Stomach (tissue), 9 donors: Measurements from ENCODE around the gene TRIM10. TPM values are rescaled to one million over a fixed set of nuclear protein-coding genes. Genes with fewer than 3 reads are reported as not detected.

Source experiments
- DNase-seq, 2 donors: peaks; one replicate each; pipeline versions ENCODE4 v3.0.0 to v3.0.0-alpha.2; 2013 to 2019
- H3K27ac ChIP-seq, 5 donors: fragments of 200-600 bp in 4 of 5; sonication (generic) in 4 of 5; one replicate each; pipeline ENCODE4 v1.5.1; 2013 to 2019; ENCODE audit warnings: mild to moderate bottlenecking in 1 of 5, moderate library complexity in 1 of 5
- H3K27me3 ChIP-seq, 3 donors: fragments of 200-600 bp; sonication (generic); one replicate each; pipeline ENCODE4 v1.5.1; 2017 to 2019; ENCODE audit warnings: mixed run types in 1 of 3
- H3K36me3 ChIP-seq, 4 donors: fragments of 200-600 bp; sonication (generic); 1 replicate in 3 of 4; 2 replicates in 1 of 4; pipeline ENCODE4 v1.5.1; 2016 to 2019
- H3K4me1 ChIP-seq, 4 donors: fragments of 200-600 bp; sonication (generic); one replicate each; pipeline ENCODE4 v1.5.1; 2016 to 2019
- H3K4me3 ChIP-seq, 4 donors: fragments of 200-600 bp; sonication (generic) in 3 of 4; one replicate each; pipeline ENCODE4 v1.5.1; 2016 to 2019; ENCODE audit warnings: mild to moderate bottlenecking in 1 of 4
- H3K9me3 ChIP-seq, 4 donors: fragments of 200-600 bp; sonication (generic); one replicate each; pipeline ENCODE4 v1.5.1; 2016 to 2019
- EP300 ChIP-seq: sonication (generic); formaldehyde crosslinking; IDR thresholded peaks from one replicate; pipeline ENCODE4 v1.6.1; 2017; ENCODE audit warnings: antibody characterized with exemption
- POLR2A ChIP-seq, 4 donors: fragments of 450-650 bp; IDR thresholded peaks; one replicate each; pipeline ENCODE4 v1.6.1; 2016; ENCODE audit warnings: antibody characterized with exemption in 4 of 4, control low read depth in 2 of 4, mild to moderate bottlenecking in 1 of 4, moderate library complexity in 1 of 4
- POLR2AphosphoS5 ChIP-seq, 3 donors: sonication (generic); formaldehyde crosslinking; IDR thresholded peaks; one replicate each; pipeline ENCODE4 v1.6.1; 2016; ENCODE audit warnings: antibody characterized with exemption in 3 of 3
- WGBS, 5 donors: extraction: QIAGEN DNeasy Blood & Tissue Kit in 3 of 5; methylation state at CpG; one replicate each; pipeline versions ENCODE4 v1.1.5 to v1.1.7; 2013 to 2018; 5-methylcytosine and 5-hydroxymethylcytosine counted together
- intact Hi-C: fragments of 100-400 bp; cut with DNase I; formaldehyde crosslinking; loops from one replicate; pipeline ENCODE4 v1.15.1; 2023; ENCODE audit warnings: low total_unique reads
- polyA plus RNA-seq, 3 donors: library from polyadenylated mRNA; stranded (reverse); fragments of 200-250 nt; gene quantifications; one replicate each; pipeline ENCODE4 v1.2.3, GENCODE V29; 2013
- total RNA-seq, 5 donors: library from RNA; depleted of rRNA; stranded (reverse); fragments of >200 nt; gene quantifications; one replicate each; pipeline versions ENCODE4 v1.1.0 to v1.2.3, GENCODE V29; 2014 to 2016
- TF ChIP-seq, protein P1 (sequence below), 7 experiments: fragments of 450-650 bp in 4 of 7; fragments of 200-600 bp in 3 of 7; sonication (generic) in 3 of 7; IDR thresholded peaks; one replicate each; pipeline ENCODE4 v1.5.1; 2016 to 2019; ENCODE audit warnings: antibody characterized with exemption in 7 of 7, control low read depth in 2 of 7, mild to moderate bottlenecking in 1 of 7
- donor health status: healthy with polysubstance abuse.
- donor health status: Bipolar disorder and iron deficiency.
- donor health status: healthy.

The TRIM10 gene
- total and polyA plus RNA-seq, 8 donors, result 0.37 to 2.3 (median 0.58) TPM; not detected in 5

DNA sequence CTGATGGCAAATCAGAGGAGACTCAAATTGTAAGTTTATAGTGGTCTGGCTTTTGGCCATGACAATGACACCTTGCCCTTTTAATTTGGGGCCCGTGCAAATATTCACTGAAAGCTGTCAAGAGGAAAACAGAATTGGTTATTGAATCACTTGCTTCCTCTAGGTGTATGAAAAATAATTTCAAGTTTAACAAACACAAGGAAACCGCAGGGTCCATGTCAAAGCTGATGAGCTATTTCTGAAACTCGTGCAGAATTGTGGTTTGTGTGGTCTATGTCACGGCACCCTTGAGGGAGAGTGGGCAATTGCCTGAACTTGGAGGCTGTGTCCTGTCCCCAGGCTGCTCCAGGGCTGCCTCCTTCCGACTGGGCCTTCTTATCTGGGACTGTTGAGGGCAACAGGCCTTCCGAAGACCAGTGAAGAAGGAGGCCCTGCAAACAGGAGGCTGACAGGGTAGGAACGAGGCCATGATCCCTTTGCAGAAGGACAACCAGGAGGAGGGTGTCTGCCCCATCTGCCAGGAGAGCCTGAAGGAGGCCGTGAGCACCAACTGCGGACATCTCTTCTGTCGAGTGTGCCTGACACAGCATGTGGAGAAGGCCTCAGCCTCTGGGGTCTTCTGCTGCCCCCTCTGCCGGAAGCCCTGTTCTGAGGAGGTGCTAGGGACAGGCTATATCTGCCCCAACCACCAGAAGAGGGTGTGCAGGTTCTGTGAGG lies 24.3 kb downstream of the TRIM10 start:
- Histone ChIP-seq H3K4me3 (no peak overlapping the region), H3K27me3 (peaks cover 0 to 47% (median 3%) of the 10 kb centered on the region in 3 donors), H3K27ac (no peak overlapping the region), H3K4me1 (no peaks in the 10 kb centered on the region), H3K9me3 (no peaks in the 10 kb centered on the region), H3K36me3 (no peaks in the 10 kb centered on the region)
- no peak for DNase-seq
- 73 to 83% (median 77%) methylated on average over 6 to 11 of the region's 11 CpGs for whole genome bisulfite sequencing, 5 donors
- TF ChIP-seq EP300 (no peak), POLR2A (IDR thresholded peaks at IDR 0.05) (no peak), POLR2AphosphoS5 (IDR thresholded peaks at IDR 0.05) (no peak)
- TF ChIP-seq, protein P1, sequence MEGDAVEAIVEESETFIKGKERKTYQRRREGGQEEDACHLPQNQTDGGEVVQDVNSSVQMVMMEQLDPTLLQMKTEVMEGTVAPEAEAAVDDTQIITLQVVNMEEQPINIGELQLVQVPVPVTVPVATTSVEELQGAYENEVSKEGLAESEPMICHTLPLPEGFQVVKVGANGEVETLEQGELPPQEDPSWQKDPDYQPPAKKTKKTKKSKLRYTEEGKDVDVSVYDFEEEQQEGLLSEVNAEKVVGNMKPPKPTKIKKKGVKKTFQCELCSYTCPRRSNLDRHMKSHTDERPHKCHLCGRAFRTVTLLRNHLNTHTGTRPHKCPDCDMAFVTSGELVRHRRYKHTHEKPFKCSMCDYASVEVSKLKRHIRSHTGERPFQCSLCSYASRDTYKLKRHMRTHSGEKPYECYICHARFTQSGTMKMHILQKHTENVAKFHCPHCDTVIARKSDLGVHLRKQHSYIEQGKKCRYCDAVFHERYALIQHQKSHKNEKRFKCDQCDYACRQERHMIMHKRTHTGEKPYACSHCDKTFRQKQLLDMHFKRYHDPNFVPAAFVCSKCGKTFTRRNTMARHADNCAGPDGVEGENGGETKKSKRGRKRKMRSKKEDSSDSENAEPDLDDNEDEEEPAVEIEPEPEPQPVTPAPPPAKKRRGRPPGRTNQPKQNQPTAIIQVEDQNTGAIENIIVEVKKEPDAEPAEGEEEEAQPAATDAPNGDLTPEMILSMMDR (IDR thresholded peaks at IDR 0.05), result no peak
- intact Hi-C loops, result no loop called here

DNA sequence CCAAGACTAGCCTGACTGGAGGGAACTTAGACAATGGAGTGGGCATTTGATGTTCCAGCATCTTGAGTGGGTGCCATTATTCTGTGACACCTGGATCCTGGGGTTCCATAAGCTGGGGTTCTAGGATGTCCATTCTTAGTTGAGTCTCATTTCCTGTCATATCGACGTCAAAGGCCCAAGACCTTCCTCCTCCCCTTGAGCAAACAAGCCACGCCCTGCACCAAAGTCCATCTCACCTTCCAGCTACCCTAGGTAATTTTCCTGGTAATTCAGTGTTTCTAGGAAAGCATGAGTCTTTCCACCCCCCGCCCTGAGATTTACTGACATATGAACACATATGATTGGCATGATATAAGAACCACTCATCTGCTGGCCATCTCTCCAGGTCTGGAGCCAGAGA lies 25.3 kb downstream of the TRIM10 start, which contains the start of gene TRIM40:
Gene TRIM40, plus strand, starts transcription at position 384 of the 400 bp plus-strand sequence. CDS start 897 bp downstream, outside the sequence.
- Histone ChIP-seq H3K27ac (no peak within 1 kb of the TSS), H3K4me3 (no peak within 1 kb of the TSS), H3K9me3 (no peaks in the 10 kb centered on the region), H3K27me3 (peaks cover 0 to 56% (median 9%) of the 10 kb centered on the region in 3 donors), H3K4me1 (peaks cover 0 to 6% (median 5%) of the 10 kb centered on the region in 4 donors), H3K36me3 (no peaks in the 10 kb centered on the region)
- TF ChIP-seq POLR2A (IDR thresholded peaks at IDR 0.05) (no peak), EP300 (no peak), POLR2AphosphoS5 (IDR thresholded peaks at IDR 0.05) (no peak)
- TF ChIP-seq, protein P1 (IDR thresholded peaks at IDR 0.05), result no peak
- 31 to 63% (median 42%) methylated on average over 4 of the region's 4 CpGs for WGBS, 5 donors
- intact Hi-C loops, result no loop called here
- DNase-seq, result peak in 1 of 2 donors; percentile 66

DNA sequence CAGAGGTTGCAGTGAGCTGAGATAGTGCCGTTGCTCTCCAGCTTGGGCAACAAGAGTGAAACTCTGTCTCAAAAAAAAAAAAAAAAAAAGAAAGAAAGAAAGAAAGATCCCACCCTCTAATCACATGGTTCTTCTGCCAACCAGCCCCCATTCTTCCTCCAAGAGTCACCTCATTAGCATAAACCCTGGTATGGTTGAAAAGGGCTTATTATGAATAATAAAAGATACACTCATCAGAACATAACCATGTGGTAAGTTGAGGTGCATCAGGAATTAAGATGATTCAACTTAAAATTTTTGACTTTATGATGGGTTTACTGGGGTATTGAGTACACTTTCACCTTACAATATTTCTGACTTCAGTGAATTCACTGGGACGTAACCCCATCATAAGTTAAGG lies 25.9 kb downstream of the TRIM10 start:
- Histone ChIP-seq H3K36me3 (no peaks in the 10 kb centered on the region), H3K27me3 (peaks cover 0 to 62% (median 15%) of the 10 kb centered on the region in 3 donors), H3K9me3 (no peaks in the 10 kb centered on the region), H3K4me3 (no peak overlapping the region), H3K27ac (no peak overlapping the region), H3K4me1 (peaks cover 0 to 9% (median 8%) of the 10 kb centered on the region in 4 donors)
- DNase-seq, result no peak
- WGBS, 5 donors, result 77 to 89% (median 79%) methylated on average over 2 of the region's 2 CpGs
- TF ChIP-seq EP300, result no peak
- TF ChIP-seq, protein P1 (IDR thresholded peaks at IDR 0.05), result no peak
- TF ChIP-seq POLR2A (IDR thresholded peaks at IDR 0.05), result no peak
- TF ChIP-seq POLR2AphosphoS5 (IDR thresholded peaks at IDR 0.05), result no peak
- intact Hi-C loops, result no loop called here

DNA sequence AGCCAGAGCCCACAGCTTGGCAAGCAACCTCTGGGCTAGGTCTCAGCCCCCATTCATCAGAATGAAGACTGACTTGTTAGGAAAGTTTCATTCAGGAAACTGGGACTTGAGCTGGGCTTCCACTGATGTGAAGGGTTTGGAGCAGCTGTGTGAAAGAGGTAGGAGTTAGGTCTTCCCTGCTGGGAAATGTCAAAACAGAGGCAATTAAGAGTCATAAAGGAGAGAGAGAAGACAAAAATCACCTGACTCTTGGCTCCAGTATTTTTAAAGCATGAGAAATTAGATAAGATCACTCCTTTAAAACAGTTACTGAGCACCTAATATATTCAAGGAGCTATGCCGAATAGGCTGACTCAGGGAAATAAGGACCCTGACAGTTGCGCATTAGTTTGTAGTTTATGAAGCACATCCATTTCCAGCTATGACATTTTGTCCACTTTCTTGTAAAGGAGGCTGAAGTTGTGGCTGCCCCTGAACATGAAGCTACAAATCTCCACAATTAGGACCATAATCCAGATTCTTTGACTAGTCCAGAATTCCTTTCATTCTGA lies 29.0 kb downstream of the TRIM10 start:
- WGBS, 5 donors, result 76 to 93% (median 87%) methylated on average over 2 of the region's 2 CpGs
- TF ChIP-seq, protein P1 (IDR thresholded peaks at IDR 0.05), result no peak
- no peak for TF ChIP-seq POLR2AphosphoS5 (IDR thresholded peaks at IDR 0.05)
- no peak for TF ChIP-seq POLR2A (IDR thresholded peaks at IDR 0.05)
- no peak for TF ChIP-seq EP300

More for the DNA sequence above, 29.0 kb downstream of the TRIM10 start:
- Histone ChIP-seq H3K4me3 (no peak overlapping the region), H3K9me3 (no peaks in the 10 kb centered on the region), H3K27ac (no peak overlapping the region), H3K36me3 (no peaks in the 10 kb centered on the region), H3K27me3 (peaks cover 11 to 89% (median 46%) of the 10 kb centered on the region in 3 donors), H3K4me1 (peaks cover 7 to 23% (median 18%) of the 10 kb centered on the region in 4 donors)
- intact Hi-C loops, result no loop called here
- DNase-seq, result no peak
